ENCODE data around the gene BTBD2. TPM values are rescaled to one million over a fixed set of nuclear protein-coding genes. Genes with fewer than 3 reads are reported as not detected.

BTBD2 gene
- total and polyA plus RNA-seq, 2 of the 8 experiments (the other 6 are each of a cell fraction or from before 2014, with no cell fraction given): 91.7 to 92.3 TPM

DNA sequence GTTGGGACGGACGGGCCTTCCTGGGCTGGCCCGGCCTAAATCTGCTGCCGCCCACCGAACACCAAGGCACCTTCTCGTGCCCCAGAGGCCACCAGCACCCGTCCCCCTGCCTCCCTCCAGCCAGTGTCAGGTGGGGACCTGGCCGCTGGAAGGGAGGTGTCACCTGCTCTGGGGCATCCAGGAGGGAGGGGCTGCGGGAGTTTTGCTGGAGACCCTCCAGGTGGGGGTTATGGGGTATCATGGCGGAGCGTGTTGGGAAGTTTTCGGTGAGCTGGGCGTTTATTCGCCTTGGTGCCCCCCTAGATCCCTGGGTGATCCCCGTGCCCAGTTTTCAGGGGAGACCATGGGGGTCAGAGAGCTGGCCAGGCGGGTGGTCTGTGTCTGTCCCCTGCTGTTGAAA, 64.9 kb downstream of the BTBD2 start:
- H3K27ac ChIP-seq (ENCODE audit: low read depth, low read length): no peak overlapping the region
- H3K79me2 ChIP-seq (ENCODE audit: control insufficient read depth in 1 of 2, insufficient read depth in 2 of 2, low read length in 2 of 2): peaks cover 50 to 92% of the 10 kb centered on the region in 2 experiments
- CTCF ChIA-PET (ENCODE audit: partially characterized antibody): interaction anchor here (0.6 kb wide), 1 partner anchor 29 kb away, joined by 3 read pairs; no protein-coding TSS in a partner anchor
- H3K4me3 ChIP-seq (ENCODE audit: extremely low read depth in 1 of 4, insufficient read depth in 2 of 4, low read depth in 3 of 4, low read length in 4 of 4): no peak overlapping the region
- H3K4me1 ChIP-seq (replicated peaks in 1 of 4; ENCODE audit: control insufficient read depth in 3 of 4, insufficient read depth in 4 of 4, low read length in 3 of 4): peaks cover 0 to 5% (median 1%) of the 10 kb centered on the region in 4 experiments; a peak in 4 of 7 replicates
- no peak overlapping the region for H3K56ac ChIP-seq (replicated peaks; ENCODE audit: insufficient read length, low read depth, low read length)
- no peak for FAIRE-seq
- POLR2A ChIA-PET (ENCODE audit: partially characterized antibody): no interaction called here
- no peak overlapping the region for H3K23ac ChIP-seq (ENCODE audit: insufficient read length)
- H3K79me1 ChIP-seq (ENCODE audit: low read depth, low read length): peaks cover 26% of the 10 kb centered on the region
- TF ChIP-seq TBP (IDR thresholded peaks at IDR 0.05; ENCODE audit: low read depth, low read length) (no peak), TAF1 (IDR thresholded peaks at IDR 0.05; ENCODE audit: low read depth, low read length) (no peak), RFX5 (IDR thresholded peaks at IDR 0.05; ENCODE audit: borderline replicate concordance, low read depth, low read length) (no peak)
- TF ChIP-seq, protein P1, sequence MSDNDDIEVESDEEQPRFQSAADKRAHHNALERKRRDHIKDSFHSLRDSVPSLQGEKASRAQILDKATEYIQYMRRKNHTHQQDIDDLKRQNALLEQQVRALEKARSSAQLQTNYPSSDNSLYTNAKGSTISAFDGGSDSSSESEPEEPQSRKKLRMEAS (IDR thresholded peaks at IDR 0.05): no peak
- no peak overlapping the region for H3K18ac ChIP-seq (ENCODE audit: extremely low read depth, low read length)
- no peak overlapping the region for H3K14ac ChIP-seq (ENCODE audit: insufficient read length)
- peaks cover 44 to 59% of the 10 kb centered on the region in 2 experiments for H4K20me1 ChIP-seq (replicated peaks in 1 of 2; ENCODE audit: control insufficient read depth in 1 of 2, insufficient read depth in 2 of 2, low read length in 2 of 2)
- H4K91ac ChIP-seq (replicated peaks; ENCODE audit: insufficient read length, low read length): no peak overlapping the region
- no peaks in the 10 kb centered on the region for H3K23me2 ChIP-seq (ENCODE audit: low read depth, low read length)
- no peaks in the 10 kb centered on the region; a peak in 1 of 4 replicates for H3K9me3 ChIP-seq (ENCODE audit: insufficient read depth in 2 of 2, low read depth in 1 of 2, low read length in 1 of 2)
- H2BK15ac ChIP-seq (ENCODE audit: low read length): no peak overlapping the region
- no peak overlapping the region for H2AFZ ChIP-seq (ENCODE audit: low read length)
- H4K8ac ChIP-seq (ENCODE audit: extremely low read depth, insufficient read depth, low read length): no peak overlapping the region
- H3K4ac ChIP-seq (replicated peaks; ENCODE audit: insufficient read length, low read depth, low read length): no peak overlapping the region
- no peaks in the 10 kb centered on the region for H3K27me3 ChIP-seq (replicated peaks in 1 of 4; ENCODE audit: control insufficient read depth in 3 of 4, extremely low read depth in 1 of 4, insufficient read depth in 3 of 4, low read length in 3 of 4)
- no peak overlapping the region for H2BK120ac ChIP-seq (replicated peaks; ENCODE audit: low read depth, low read length)
- no peak overlapping the region for H2BK20ac ChIP-seq (ENCODE audit: low read length)
- H2AK5ac ChIP-seq (ENCODE audit: low read depth, low read length): no peak overlapping the region
- DNase-seq (ENCODE audit: low read depth in 1 of 2, low spot score in 2 of 2): no peak
- H3K9ac ChIP-seq (replicated peaks in 1 of 4; ENCODE audit: extremely low read depth in 1 of 4, low read depth in 3 of 4, low read length in 3 of 4): no peak overlapping the region
- H2BK5ac ChIP-seq (ENCODE audit: low read depth, low read length): no peak overlapping the region
- H3K36me3 ChIP-seq (ENCODE audit: control insufficient read depth in 2 of 4, insufficient read depth in 4 of 4, low read length in 3 of 4): no peaks in the 10 kb centered on the region; a peak in 1 of 8 replicates
- H4K5ac ChIP-seq (ENCODE audit: insufficient read length, low read depth, low read length): no peak overlapping the region
- H2BK12ac ChIP-seq (ENCODE audit: low read depth, low read length): no peak overlapping the region
- H3K4me2 ChIP-seq (ENCODE audit: insufficient read depth in 1 of 2, low read depth in 2 of 2, low read length in 2 of 2): no peak overlapping the region
- 90% methylated on average over 14 of the region's 16 CpGs; no CpG with 5 or more reads in 1 of the 2 experiments for WGBS, 2 experiments (ENCODE audit: extremely low coverage in 1 of 2, insufficient coverage in 1 of 2, insufficient read length in 1 of 2, insufficient replicate concordance in 2 of 2, low coverage in 1 of 2, low lambda C conversion rate in 2 of 2, missing lambda C conversion rate in 1 of 2)
